GM19324 (cell line): ENCODE results near the gene NUP42.

ENCODE experiments used
- ATAC-seq: cut with Tn5 transposase; IDR thresholded peaks from one replicate; pipeline ENCODE4 v1.9.1; 2021; ENCODE audit warnings: mild to moderate bottlenecking, moderate library complexity; ENCODE audit not compliant: unreplicated experiment, low FRiP score

The NUP42 gene

GRCh38 chr7:23230641-23231101 lies 48.8 kb downstream of the NUP42 start:
- ATAC-seq = no peak

GRCh38 chr7:23232966-23233365 lies 51.1 kb downstream of the NUP42 start:
- ATAC-seq = no peak

GRCh38 chr7:23234569-23235296 lies 52.9 kb downstream of the NUP42 start:
- peak; percentile 93 for ATAC-seq

GRCh38 chr7:23235813-23236221 lies 54.0 kb downstream of the NUP42 start:
- ATAC-seq = no peak

- no peak for ATAC-seq
These were observed 55.2 kb downstream of the NUP42 start for GRCh38 chr7:23237000-23237399.

- ATAC-seq = no peak
These were observed 57.3 kb downstream of the NUP42 start for GRCh38 chr7:23238983-23239652.

- no peak for ATAC-seq
These were observed 57.9 kb downstream of the NUP42 start for GRCh38 chr7:23239698-23240097.

- ATAC-seq = no peak
These were observed 60.5 kb downstream of the NUP42 start for GRCh38 chr7:23242321-23242720.

GRCh38 chr7:23242935-23243334 lies 61.1 kb downstream of the NUP42 start:
- ATAC-seq = no peak

- no peak for ATAC-seq
These were observed 64.7 kb downstream of the NUP42 start, which contains the start of gene GPNMB for GRCh38 chr7:23246555-23246954. Gene GPNMB, plus strand, starts transcription at chr7:23246775. Its CDS starts 83 bp downstream, at chr7:23246858.

- no peak for ATAC-seq
These were observed 65.3 kb downstream of the NUP42 start for GRCh38 chr7:23247046-23247602.

GRCh38 chr7:23247603-23248335 lies 65.9 kb downstream of the NUP42 start:
- ATAC-seq = no peak

- ATAC-seq = no peak
These were observed 67.6 kb downstream of the NUP42 start for GRCh38 chr7:23249486-23249885.
